B cell (primary cell): ENCODE measurements around the gene HOXA11.

Experiments used
- CTCF ChIP-seq: fragments of 200-600 bp; IDR thresholded peaks from one replicate; pipeline ENCODE4 v1.8.0; 2022; ENCODE audit warnings: antibody characterized with exemption, mild to moderate bottlenecking
- EZH2 ChIP-seq: IDR thresholded peaks from 2 replicates; pipeline ENCODE4 v1.6.1; 2012; ENCODE audit warnings: borderline replicate concordance, low read depth, mild to moderate bottlenecking, moderate library complexity, low read length; ENCODE audit not compliant: insufficient read depth, poor library complexity, severe bottlenecking

- TF ChIP-seq CTCF: no peak
- no peak for TF ChIP-seq EZH2
These were observed 4.3 kb downstream of the HOXA11 start for GRCh38 chr7:27180431-27181420.
